PFSK-1 (cell line): ENCODE measurements around the gene SNTB2.

ENCODE experiments used
- FOXP2 ChIP-seq: optimal IDR thresholded peaks from 2 replicates; pipeline ENCODE3; 2011; ENCODE audit warnings: borderline replicate concordance, control low read depth, inconsistent platforms; ENCODE audit not compliant: insufficient read depth; ENCODE audit errors: extremely low read length, extremely low read depth
- POLR2AphosphoS5 ChIP-seq: IDR thresholded peaks from 2 replicates; pipeline ENCODE4 v1.6.1; 2012; ENCODE audit warnings: low read depth, mild to moderate bottlenecking, control low read depth, low read length, moderate library complexity
- SIN3A ChIP-seq: IDR thresholded peaks from 2 replicates; pipeline ENCODE4 v1.6.1; 2012; ENCODE audit warnings: mild to moderate bottlenecking, low read length, moderate library complexity, borderline replicate concordance; ENCODE audit not compliant: insufficient read depth
- TAF1 ChIP-seq: IDR thresholded peaks from 2 replicates; pipeline ENCODE4 v1.6.1; 2012; ENCODE audit warnings: low read length, control low read depth, borderline replicate concordance; ENCODE audit not compliant: insufficient read depth
- TF ChIP-seq, protein P1 (sequence below), 2 experiments: IDR thresholded peaks; 2 replicates each; pipeline versions ENCODE4 v1.6.1 to v1.8.0; 2011 to 2012; ENCODE audit warnings: low read depth in 2 of 2, low read length in 2 of 2, control low read depth in 1 of 2, inconsistent platforms in 1 of 2, mild to moderate bottlenecking in 1 of 2, moderate library complexity in 1 of 2; ENCODE audit not compliant: insufficient read depth in 1 of 2

DNA sequence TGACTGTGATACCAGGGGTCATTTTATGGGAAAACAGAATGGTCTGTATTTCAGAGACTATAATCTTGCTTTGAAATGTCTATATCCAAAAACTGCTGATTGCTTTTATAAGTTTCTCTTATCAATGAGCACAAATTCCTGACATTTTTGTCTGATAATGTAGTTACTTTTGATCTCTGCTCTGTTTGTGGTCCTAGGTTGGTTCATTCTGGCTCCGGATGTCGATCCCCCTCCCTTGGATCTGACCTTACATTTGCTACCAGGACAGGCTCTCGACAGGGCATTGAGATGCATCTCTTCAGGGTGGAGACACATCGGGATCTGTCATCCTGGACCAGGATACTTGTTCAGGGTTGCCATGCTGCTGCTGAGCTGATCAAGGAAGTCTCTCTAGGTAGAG, 96.9 kb downstream of the SNTB2 start:
- TF ChIP-seq TAF1 (no peak), SIN3A (no peak), POLR2AphosphoS5 (no peak), FOXP2 (no peak)
- TF ChIP-seq, protein P1, sequence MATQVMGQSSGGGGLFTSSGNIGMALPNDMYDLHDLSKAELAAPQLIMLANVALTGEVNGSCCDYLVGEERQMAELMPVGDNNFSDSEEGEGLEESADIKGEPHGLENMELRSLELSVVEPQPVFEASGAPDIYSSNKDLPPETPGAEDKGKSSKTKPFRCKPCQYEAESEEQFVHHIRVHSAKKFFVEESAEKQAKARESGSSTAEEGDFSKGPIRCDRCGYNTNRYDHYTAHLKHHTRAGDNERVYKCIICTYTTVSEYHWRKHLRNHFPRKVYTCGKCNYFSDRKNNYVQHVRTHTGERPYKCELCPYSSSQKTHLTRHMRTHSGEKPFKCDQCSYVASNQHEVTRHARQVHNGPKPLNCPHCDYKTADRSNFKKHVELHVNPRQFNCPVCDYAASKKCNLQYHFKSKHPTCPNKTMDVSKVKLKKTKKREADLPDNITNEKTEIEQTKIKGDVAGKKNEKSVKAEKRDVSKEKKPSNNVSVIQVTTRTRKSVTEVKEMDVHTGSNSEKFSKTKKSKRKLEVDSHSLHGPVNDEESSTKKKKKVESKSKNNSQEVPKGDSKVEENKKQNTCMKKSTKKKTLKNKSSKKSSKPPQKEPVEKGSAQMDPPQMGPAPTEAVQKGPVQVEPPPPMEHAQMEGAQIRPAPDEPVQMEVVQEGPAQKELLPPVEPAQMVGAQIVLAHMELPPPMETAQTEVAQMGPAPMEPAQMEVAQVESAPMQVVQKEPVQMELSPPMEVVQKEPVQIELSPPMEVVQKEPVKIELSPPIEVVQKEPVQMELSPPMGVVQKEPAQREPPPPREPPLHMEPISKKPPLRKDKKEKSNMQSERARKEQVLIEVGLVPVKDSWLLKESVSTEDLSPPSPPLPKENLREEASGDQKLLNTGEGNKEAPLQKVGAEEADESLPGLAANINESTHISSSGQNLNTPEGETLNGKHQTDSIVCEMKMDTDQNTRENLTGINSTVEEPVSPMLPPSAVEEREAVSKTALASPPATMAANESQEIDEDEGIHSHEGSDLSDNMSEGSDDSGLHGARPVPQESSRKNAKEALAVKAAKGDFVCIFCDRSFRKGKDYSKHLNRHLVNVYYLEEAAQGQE (IDR thresholded peaks at IDR 0.05; ENCODE audit: insufficient read depth in 1 of 2, low read depth in 2 of 2, low read length in 2 of 2): no peak
